NCI-H2107 treated with DMSO at 0.1 percent for 48 hours (cell line): ENCODE measurements around the gene OR4F3.
"Not testable (repeated sequence)": the region's sequence is repeated elsewhere in the genome, so short reads cannot be mapped to it uniquely, and the experiment has no call there.

Experiments used
- DNase-seq: peaks from one replicate; lab custom pipeline; 2025; ENCODE audit not compliant: unreplicated experiment; lab: John Stamatoyannopoulos, UW

Gene OR4F3

GRCh38 chr5:181366968-181367367 lies at the start of gene OR4F3:
Gene OR4F3, plus strand, starts transcription at chr5:181367268.
- DNase-seq, result not testable (repeated sequence)
